A673 (cell line): ENCODE results near the gene ZNF605. TPM values are rescaled to one million over a fixed set of nuclear protein-coding genes. Genes with fewer than 3 reads are reported as not detected.

Experiments used
- BruUV-seq: library from RNA; stranded (reverse); fragments of 400-500 nt; replicated peaks from 2 replicates; lab custom pipeline; 2021; lab: Mats Ljungman, UMichigan
- CTCF ChIA-PET: fragments of 300-600 bp; sonication (Branson Sonifier 250); formaldehyde crosslinking; loops from one replicate; lab custom pipeline; 2022; ENCODE audit warnings: antibody characterized with exemption; lab: Charles Lee
- POLR2A ChIA-PET: fragments of 300-600 bp; sonication (Branson Sonifier 250); formaldehyde crosslinking; loops from one replicate; lab custom pipeline; 2022; ENCODE audit warnings: antibody characterized with exemption; ENCODE audit not compliant: low non-redundant PET; lab: Charles Lee
- DNase-seq: peaks from one replicate; pipeline ENCODE4 v3.0.0-alpha.2; 2015; ENCODE audit warnings: low spot score
- H3K27ac ChIP-seq: fragments of 200-600 bp; sonication (generic); 2 replicates; pipeline ENCODE4 v1.5.1; 2016; ENCODE audit warnings: mixed run types, low read depth, mild to moderate bottlenecking, mixed read lengths, antibody characterized with exemption, low read length; ENCODE audit not compliant: poor library complexity, severe bottlenecking
- H3K27me3 ChIP-seq: fragments of 200-600 bp; sonication (generic); replicated peaks from 2 replicates; pipeline ENCODE4 v1.6.1; 2017; ENCODE audit warnings: mixed run types, low read depth, mild to moderate bottlenecking, mixed read lengths, antibody characterized with exemption, low read length; ENCODE audit not compliant: insufficient read depth, poor library complexity
- H3K36me3 ChIP-seq: fragments of 200-600 bp; sonication (generic); 2 replicates; pipeline ENCODE4 v1.6.1; 2016; ENCODE audit warnings: mixed run types, mild to moderate bottlenecking, mixed read lengths, antibody characterized with exemption, low read length; ENCODE audit not compliant: insufficient read depth, poor library complexity, severe bottlenecking
- H3K4me1 ChIP-seq: fragments of 200-600 bp; sonication (generic); 2 replicates; pipeline ENCODE4 v1.6.1; 2017; ENCODE audit warnings: mixed run types, mild to moderate bottlenecking, mixed read lengths, antibody characterized with exemption, low read length; ENCODE audit not compliant: insufficient read depth, poor library complexity, severe bottlenecking
- H3K4me3 ChIP-seq: fragments of 200-600 bp; sonication (generic); 2 replicates; pipeline ENCODE4 v1.5.1; 2016; ENCODE audit warnings: low read depth, mixed run types, mild to moderate bottlenecking, mixed read lengths, low read length; ENCODE audit not compliant: poor library complexity, severe bottlenecking
- H3K9me3 ChIP-seq: fragments of 200-600 bp; sonication (generic); 2 replicates; pipeline ENCODE4 v1.6.1; 2016; ENCODE audit warnings: mixed run types, low read depth, mild to moderate bottlenecking, mixed read lengths, antibody characterized with exemption, low read length; ENCODE audit not compliant: poor library complexity, severe bottlenecking
- CTCF ChIP-seq: fragments of 300-800, 200-600 bp; sonication (generic); conservative IDR thresholded peaks from 2 replicates; pipeline ENCODE4 v1.5.1; 2017; ENCODE audit warnings: low read depth, mild to moderate bottlenecking, antibody characterized with exemption, low read length, moderate library complexity, mixed read lengths
- EZH2 ChIP-seq: fragments of 200-600 bp; sonication (generic); IDR thresholded peaks from 2 replicates; pipeline ENCODE4 v1.6.1; 2017; ENCODE audit warnings: borderline replicate concordance, low read depth, mild to moderate bottlenecking, mixed read lengths, antibody characterized with exemption, low read length; ENCODE audit not compliant: poor library complexity, severe bottlenecking
- intact Hi-C: fragments of 100-400 bp; cut with micrococcal nuclease; formaldehyde crosslinking; loops from one replicate; pipeline ENCODE4 v1.10.0; 2022; ENCODE audit not compliant: unreplicated experiment
- total RNA-seq: library from RNA; stranded (reverse); gene quantifications from 2 replicates; pipeline ENCODE4 v1.2.3, GENCODE V29; 2021

Gene ZNF605
- total RNA-seq, 1 experiment from 2014 or later, result 12.9 TPM

GRCh38 chr12:132872073-132872855 lies 83.8 kb downstream of the ZNF605 start:
- TF ChIP-seq CTCF (no peak), EZH2 (no peak)

GRCh38 chr12:132869551-132869950 lies 86.6 kb downstream of the ZNF605 start:
- ChIA-PET CTCF (no interaction called here), POLR2A (no interaction called here)
- Histone ChIP-seq H3K4me3 (no peak overlapping the region), H3K4me1 (no peaks in the 10 kb centered on the region), H3K9me3 (no peaks in the 10 kb centered on the region), H3K27me3 (no peaks in the 10 kb centered on the region), H3K27ac (no peak overlapping the region), H3K36me3 (peaks cover 17% of the 10 kb centered on the region)
- BruUV-seq, result no TSS peak
- DNase-seq, result no peak
- TF ChIP-seq CTCF (no peak), EZH2 (no peak)
- intact Hi-C loops, result no loop called here

More at GRCh38 chr12:132872073-132872855, 83.8 kb downstream of the ZNF605 start:
- DNase-seq, result no peak
- no peaks in the 10 kb centered on the region for H3K9me3 ChIP-seq
- intact Hi-C loops, result no loop called here
- POLR2A ChIA-PET, result interaction anchor here (0.7 kb wide), 1 partner anchor 9 kb away, joined by 6 read pairs; no protein-coding TSS in a partner anchor
- H3K36me3 ChIP-seq, result peaks cover 17% of the 10 kb centered on the region
- no peak overlapping the region for H3K4me3 ChIP-seq
- H3K27me3 ChIP-seq, result no peaks in the 10 kb centered on the region
- no peaks in the 10 kb centered on the region for H3K4me1 ChIP-seq
- CTCF ChIA-PET, result no interaction called here
- no peak overlapping the region for H3K27ac ChIP-seq
- no TSS peak for BruUV-seq

Other genes with a start within 250 kb of the ZNF605 start
- gene PGAM5, start 245.5 kb downstream of the ZNF605 start, total RNA-seq, result 108 and 121 TPM in 2 replicates
- gene ANKLE2, start 194.5 kb downstream of the ZNF605 start, total RNA-seq, result 103 and 107 TPM in 2 replicates
- gene GOLGA3, start 127.4 kb downstream of the ZNF605 start, total RNA-seq, result 54.5 and 58.4 TPM in 2 replicates
- 39.2 and 44.9 TPM in 2 replicates for gene CHFR, start 68.7 kb downstream of the ZNF605 start, total RNA-seq
- 16.0 and 17.1 TPM in 2 replicates for gene ZNF26, start 30.1 kb upstream of the ZNF605 start, total RNA-seq
- 35.5 and 40.4 TPM in 2 replicates for gene ZNF84, start 81.2 kb upstream of the ZNF605 start, total RNA-seq
- gene ZNF140, start 124.6 kb upstream of the ZNF605 start, total RNA-seq, result 14.9 and 16.7 TPM in 2 replicates
- gene ZNF891, start 174.0 kb upstream of the ZNF605 start, total RNA-seq, result 2.9 TPM in 2 replicates
- gene ZNF10, start 174.3 kb upstream of the ZNF605 start, total RNA-seq, result 10.1 and 13.5 TPM in 2 replicates
- 20.6 and 21.0 TPM in 2 replicates for gene ZNF268, start 225.2 kb upstream of the ZNF605 start, total RNA-seq